T-helper 2 cell treated with Interferon-gamma antibody and Interleukin-4, amounts not matched to agents 100 ng/mL and 5 ng/mL, for 36 hours (primary cell): Measurements from ENCODE around the gene PIGU. TPM values are rescaled to one million over a fixed set of nuclear protein-coding genes. Genes with fewer than 3 reads are reported as not detected.
"Not testable (repeated sequence)": the region's sequence is repeated elsewhere in the genome, so short reads cannot be mapped to it uniquely, and the experiment has no call there.

Source experiments
- intact Hi-C: fragments of 100-400 bp; cut with micrococcal nuclease; formaldehyde crosslinking; loops from one replicate; pipeline ENCODE4 v1.15.1; 2023
- total RNA-seq: library from RNA; stranded (reverse); gene quantifications from 2 replicates; pipeline ENCODE4 v1.2.3, GENCODE V29; 2022

Gene PIGU
- total RNA-seq, 1 donor from 2014 or later: 22.0 TPM

- intact Hi-C loops: no loop called here
Observed at GRCh38 chr20:34663213-34663943, 13.5 kb downstream of the PIGU start.

DNA sequence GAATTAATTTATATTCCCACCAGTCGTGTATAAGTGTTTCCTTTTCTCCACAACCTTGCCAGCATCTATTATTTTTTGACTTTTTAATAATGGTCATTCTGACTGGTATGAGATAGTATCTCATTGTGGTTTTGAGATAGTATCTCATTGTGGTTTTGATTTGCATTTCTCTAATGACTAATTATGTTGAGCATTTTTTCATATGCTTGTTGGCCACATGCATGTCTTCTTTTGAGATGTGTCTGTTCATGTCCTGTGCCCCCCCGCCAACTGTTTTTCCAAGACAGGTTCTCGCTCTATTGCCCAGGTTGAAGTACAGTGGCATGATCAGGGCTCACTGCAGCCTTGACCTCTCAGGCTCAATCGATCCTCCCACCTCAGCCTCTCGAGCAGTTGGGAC lies 15.1 kb downstream of the PIGU start:
- intact Hi-C loops: not testable (repeated sequence)

- intact Hi-C loops: not testable (repeated sequence)
Observed at GRCh38 chr20:34658654-34659053, 18.2 kb downstream of the PIGU start.

- intact Hi-C loops: no loop called here
Observed at GRCh38 chr20:34654207-34654744, 22.6 kb downstream of the PIGU start.

DNA sequence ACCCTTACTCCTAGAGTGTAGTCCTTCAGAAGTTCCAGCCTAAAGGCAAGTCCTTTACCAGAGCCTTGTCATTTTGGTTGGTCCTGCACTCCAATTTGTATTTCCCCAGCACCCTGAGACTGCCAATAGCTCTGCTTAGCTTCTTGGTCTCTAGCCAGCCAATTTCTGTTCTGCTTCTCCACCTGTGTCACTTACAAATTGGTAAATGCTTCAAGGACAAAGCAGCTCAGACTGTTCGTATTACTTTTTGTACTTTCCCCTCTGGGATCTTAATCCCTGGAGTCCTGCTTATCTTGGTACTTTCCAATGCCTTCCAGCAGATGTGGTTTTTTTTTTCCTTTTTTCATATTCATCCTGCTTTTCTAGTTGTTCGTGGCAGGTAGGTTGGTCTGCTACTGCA lies 25.7 kb downstream of the PIGU start:
- intact Hi-C loops: no loop called here

DNA sequence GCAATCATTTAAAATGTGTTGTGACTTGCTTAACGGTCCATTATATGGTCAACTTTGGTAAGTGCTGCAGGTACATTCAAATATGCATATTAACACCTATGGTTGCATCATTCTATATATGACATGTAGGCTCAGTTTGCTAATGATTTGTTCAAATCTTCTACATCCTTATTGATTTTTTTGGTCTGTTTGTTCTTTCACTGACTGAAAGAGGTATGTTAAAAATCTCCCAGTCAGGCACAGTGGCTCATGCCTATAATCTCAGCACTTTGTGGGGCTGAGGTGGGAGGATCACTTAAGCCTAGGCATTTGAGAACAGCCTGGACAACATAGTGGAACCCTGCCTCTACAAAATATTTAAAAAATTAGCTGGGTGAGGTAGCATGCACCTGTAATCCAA lies 29.2 kb downstream of the PIGU start:
- intact Hi-C loops: no loop called here

DNA sequence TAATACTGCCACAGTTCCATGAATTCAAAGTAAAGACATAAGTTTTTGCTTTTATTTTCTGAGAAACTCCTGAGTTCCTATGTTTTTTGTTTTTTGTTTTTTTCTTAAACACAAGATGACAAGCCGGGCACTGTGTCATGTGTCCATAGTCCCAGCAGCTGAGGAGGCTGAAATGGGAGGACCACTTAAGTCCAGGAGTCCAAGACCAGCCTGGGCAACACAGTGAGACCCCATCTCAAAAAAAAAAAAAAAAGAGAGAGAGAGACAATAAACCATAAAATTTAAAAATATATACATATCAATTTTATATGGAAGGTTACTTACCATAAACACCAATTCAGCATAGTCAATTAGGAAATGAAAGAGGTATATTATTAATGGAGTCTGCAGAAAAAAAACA lies 31.9 kb downstream of the PIGU start:
- intact Hi-C loops: no loop called here

DNA sequence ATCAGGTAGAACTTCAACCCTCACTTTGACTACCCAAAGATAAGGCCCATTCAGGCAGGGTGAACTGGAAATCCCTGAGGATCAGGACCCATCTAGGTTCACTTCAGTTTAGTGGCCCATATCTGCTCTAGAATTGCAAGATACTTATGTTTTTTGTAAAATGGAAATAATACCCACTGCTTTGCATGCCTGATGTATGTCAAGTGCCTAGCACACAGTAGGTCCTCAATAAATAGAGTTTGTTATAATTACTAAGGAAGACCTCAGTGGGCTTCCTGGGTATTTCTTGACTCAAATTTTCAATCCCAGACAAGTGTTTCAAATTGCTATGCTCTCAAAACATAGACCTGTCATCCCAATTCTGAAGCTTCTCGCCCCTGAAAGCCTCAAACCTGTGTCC lies 32.5 kb downstream of the PIGU start:
- intact Hi-C loops: no loop called here

DNA sequence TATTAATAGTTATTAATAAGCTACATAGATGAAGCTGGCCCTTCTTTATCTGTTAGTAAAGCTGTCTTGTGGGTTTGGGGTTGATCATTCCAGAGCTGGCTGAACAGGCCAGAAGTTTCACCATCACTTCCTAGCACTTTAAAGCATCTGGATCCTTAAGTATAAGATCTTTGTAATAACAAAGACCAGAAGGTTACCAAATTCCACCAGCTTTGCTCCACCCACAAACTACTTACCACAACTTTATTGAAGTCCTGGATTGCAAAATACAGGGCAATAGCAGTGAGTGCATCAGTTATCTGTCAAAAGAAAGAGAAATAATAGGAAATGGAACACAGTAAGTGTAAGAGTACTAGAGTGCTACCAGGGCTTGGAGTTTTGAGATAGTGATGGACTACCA lies 33.0 kb downstream of the PIGU start:
- intact Hi-C loops: no loop called here

DNA sequence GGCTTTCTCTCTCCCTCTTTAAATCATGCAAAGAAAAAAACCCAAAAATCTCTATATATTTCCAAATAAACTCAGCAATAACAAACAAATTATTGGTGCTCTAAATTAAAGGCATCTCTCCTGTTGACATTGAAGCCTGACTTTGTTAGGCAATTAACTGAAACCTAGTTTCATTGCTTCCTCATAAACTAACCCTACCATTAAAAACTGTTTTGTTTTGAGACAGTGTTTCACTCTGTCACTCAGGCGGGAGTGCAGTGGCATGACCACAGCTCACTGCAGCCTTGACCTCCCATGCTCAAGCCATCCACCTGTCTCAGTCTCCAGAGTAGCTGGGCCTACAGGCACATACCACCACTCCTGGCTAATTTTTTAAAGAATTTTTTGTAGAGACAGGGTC lies 34.9 kb downstream of the PIGU start:
- intact Hi-C loops: no loop called here

DNA sequence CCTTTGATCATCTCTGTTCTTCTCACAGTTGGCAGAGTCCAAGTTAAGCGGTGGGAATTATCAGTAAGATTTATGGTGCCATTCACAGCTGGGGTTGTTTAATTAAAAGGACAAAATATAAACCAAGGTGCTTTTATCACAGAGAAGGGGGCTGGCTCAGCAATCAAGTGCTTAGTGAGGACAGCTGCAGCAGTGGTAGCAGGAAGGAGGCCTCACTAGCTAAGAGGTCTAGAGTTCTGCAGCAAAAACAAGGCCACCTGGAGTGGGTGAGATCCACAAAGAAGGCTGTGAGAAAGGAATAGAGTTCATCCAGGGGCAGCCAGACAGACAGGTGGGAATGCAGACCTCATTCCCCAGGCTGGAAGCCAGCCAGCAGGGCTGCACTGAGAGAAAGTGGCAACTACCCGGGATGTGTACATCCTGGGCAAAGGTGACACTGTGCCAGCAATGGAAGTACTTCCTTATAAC lies 37.1 kb downstream of the PIGU start:
- intact Hi-C loops: no loop called here

DNA sequence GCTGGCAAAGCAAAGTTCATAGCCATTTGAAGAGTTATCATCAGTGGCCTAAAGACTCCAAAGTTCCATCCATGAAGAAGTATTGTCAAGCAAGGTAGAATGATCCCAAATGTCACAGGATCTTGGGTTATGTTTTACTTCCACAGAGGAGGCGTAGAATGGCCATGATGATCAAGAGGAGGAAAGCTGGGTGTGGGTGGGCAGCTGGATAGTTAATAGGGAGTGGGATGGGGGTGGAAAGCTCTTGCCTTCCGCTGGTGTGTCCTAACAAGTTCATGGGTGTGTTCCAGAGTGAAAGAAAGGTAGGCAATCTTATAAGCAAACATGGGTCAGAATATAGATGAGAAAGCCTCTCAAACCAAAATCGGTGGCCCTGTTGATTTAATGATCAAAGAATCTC lies 38.4 kb downstream of the PIGU start:
- intact Hi-C loops: no loop called here

GRCh38 chr20:34638039-34638292 lies 38.9 kb downstream of the PIGU start:
- intact Hi-C loops: no loop called here

GRCh38 chr20:34637245-34638038 lies 39.5 kb downstream of the PIGU start:
- intact Hi-C loops: no loop called here

DNA sequence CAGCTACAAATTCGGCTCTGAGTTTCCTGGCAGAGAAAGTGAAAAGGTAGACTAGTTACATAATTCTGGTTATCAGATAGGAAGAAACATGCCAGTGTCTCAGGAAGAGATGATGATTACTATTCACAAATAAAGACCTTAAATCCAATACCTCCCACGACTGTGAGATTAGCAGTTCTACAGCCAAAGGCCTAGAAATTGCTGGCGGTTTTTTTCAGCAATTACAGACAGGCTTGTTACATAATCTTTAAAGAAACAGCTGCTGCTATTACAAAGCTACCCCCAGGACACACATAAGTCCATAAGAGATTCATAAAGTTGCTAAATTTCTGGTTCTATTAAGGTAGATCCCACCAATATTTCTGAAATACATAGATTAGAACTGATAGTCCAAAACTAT lies 40.2 kb downstream of the PIGU start:
- intact Hi-C loops: no loop called here

DNA sequence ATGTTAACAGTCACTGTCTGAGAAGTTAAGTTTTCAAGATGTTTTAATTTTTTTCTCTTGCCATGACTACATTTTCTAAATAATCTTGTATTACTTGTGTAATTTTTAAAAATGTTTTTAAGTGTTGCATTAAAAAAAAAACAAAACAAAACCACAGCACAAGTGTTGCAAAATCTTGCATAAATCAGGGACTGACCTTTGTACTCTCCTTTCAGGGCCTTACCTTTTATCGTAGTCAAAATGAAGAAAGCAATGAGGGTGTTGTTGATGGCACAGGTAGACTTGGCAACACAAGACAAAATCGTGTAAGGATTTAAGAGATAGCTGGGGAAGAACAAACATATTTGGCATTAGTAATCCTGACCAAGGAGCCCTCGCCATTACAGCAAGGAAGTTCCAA lies 42.5 kb downstream of the PIGU start:
- intact Hi-C loops: no loop called here

- intact Hi-C loops: no loop called here
Observed at GRCh38 chr20:34632870-34633452, 43.9 kb downstream of the PIGU start.

- intact Hi-C loops: no loop called here
Observed at GRCh38 chr20:34629904-34630303, 47.0 kb downstream of the PIGU start.

DNA sequence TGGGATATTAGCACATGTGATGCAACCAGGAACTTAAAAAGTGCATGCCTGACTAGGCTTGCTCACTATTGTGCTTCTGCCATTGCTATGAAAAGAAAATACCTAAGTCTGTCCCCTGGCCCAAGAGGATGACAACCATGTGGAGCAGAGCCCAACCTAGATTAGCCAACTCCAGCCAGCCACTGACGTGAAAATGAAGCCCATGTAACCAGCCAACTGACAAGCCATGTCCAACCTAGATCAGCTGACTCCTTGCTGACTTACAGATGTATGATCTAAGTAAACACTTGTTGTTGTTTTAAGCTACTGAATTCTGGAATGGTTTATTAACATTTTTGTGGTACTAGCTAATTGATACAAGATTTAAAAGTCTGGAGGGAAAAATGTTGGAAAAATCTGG lies 47.5 kb downstream of the PIGU start:
- intact Hi-C loops: no loop called here

GRCh38 chr20:34628026-34628425 lies 48.9 kb downstream of the PIGU start:
- intact Hi-C loops: no loop called here

DNA sequence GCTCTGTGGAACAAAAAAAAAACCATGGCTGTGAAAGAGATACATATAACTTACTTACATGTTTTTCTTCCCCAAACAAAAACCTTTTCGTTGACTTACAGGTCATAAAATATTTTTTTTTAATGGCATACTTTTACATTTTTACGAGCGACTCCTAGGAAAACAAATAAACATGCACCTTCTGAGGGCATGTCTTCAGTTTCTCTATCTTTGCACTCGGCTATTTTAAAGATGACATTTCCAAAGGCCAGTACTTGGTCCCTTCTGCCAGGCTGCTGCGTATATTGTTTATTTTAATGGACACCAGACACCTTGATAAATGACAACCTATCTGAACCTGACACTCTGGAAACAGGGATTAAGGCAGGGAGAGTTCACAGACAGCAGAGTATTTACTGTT lies 49.4 kb downstream of the PIGU start:
- intact Hi-C loops: no loop called here

GRCh38 chr20:34626992-34627391 lies 49.9 kb downstream of the PIGU start:
- intact Hi-C loops: no loop called here
